ENCODE measurements around the gene CENPL.
"Not testable (repeated sequence)": the region's sequence is repeated elsewhere in the genome, so short reads cannot be mapped to it uniquely, and the experiment has no call there.

CENPL gene

DNA sequence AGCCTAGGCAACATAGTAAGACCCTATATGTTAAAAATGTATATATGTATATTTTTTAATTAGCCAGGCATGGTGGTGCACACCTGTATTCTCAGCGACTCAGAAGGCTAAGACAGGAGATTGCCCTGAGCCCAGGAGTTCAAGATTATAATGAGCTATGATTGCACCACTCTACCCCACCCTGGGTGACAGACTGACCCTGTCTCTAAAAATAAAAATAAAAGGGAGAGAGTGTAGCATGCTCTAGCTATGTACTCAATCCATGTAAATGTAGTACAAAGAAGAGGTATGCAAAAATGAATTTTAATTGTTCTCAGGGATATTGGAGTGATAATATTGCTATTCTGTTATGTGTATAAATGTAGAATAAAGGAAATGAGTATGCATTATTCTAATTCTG is 53.1 kb downstream of the CENPL start:
- H3K27ac ChIP-seq, result no peak overlapping the region

DNA sequence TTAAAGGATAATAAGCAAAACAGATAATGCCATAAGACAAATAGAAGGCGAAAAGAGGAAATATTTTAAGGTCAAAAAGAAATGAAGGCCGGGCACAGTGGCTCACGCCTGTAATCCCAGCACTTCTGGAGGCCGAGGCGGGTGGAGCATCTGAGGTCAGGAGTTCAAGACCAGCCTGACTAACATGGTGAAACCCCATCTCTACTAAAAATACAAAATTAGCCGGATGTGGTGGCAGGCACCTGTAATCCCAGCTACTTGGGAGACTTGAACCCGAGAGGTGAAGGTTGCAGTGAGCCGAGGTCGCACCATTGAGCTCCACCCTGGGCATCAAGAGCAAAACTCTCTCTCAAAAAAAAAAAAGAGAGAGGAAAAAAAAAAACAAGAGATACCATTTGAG is 54.4 kb downstream of the CENPL start:
- not testable (repeated sequence) for H3K27ac ChIP-seq

More for the DNA sequence above, 53.1 kb downstream of the CENPL start:
- no peak for TF ChIP-seq ZFX (IDR thresholded peaks at IDR 0.05)
- TF ChIP-seq, protein P1, sequence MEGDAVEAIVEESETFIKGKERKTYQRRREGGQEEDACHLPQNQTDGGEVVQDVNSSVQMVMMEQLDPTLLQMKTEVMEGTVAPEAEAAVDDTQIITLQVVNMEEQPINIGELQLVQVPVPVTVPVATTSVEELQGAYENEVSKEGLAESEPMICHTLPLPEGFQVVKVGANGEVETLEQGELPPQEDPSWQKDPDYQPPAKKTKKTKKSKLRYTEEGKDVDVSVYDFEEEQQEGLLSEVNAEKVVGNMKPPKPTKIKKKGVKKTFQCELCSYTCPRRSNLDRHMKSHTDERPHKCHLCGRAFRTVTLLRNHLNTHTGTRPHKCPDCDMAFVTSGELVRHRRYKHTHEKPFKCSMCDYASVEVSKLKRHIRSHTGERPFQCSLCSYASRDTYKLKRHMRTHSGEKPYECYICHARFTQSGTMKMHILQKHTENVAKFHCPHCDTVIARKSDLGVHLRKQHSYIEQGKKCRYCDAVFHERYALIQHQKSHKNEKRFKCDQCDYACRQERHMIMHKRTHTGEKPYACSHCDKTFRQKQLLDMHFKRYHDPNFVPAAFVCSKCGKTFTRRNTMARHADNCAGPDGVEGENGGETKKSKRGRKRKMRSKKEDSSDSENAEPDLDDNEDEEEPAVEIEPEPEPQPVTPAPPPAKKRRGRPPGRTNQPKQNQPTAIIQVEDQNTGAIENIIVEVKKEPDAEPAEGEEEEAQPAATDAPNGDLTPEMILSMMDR (conservative IDR thresholded peaks at IDR 0.05), result no peak

DNA sequence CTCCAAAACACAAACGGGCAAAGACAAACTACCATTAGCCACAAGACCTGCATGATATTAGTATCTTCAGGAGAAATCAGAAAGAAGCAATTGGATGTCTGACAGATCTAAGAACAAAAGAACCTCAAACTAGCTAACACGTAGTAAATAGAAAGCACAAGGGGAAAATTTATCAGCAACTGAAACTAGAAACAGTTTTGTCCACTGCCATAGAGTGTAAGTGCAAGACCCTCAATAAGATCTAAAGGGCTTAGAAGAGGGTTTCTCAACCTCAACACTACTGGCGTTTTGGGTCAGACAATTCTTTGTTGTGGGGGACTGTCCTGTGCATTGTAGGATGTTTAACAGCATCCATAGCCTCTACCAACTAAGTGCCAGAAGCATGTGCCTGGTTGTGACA is 55.9 kb downstream of the CENPL start:
- TF ChIP-seq ZFX (IDR thresholded peaks at IDR 0.05), result no peak
- TF ChIP-seq, protein P1 (conservative IDR thresholded peaks at IDR 0.05), result no peak
- no peak overlapping the region for H3K27ac ChIP-seq

DNA sequence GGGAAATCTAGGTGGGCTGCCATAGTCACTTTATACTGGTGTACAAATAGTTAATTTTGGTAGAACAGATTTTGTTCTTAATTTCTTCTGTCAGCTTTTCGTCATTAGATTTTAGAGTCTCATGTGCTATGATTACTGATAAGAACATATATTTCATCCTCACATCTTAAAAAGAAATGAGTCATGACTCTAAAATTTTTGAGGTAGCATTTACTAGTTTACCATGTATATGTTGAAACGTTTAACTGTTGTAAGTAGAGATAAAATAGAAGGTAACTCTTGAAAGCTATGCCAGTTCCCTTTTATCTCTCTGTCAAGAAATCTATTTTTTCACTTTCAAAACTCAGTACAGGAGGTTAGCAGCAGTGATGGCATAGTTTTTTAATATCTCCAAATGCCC is 56.5 kb downstream of the CENPL start:
- TF ChIP-seq, protein P1 (conservative IDR thresholded peaks at IDR 0.05), result no peak
- TF ChIP-seq ZFX (IDR thresholded peaks at IDR 0.05), result no peak
- no peak overlapping the region for H3K27ac ChIP-seq

DNA sequence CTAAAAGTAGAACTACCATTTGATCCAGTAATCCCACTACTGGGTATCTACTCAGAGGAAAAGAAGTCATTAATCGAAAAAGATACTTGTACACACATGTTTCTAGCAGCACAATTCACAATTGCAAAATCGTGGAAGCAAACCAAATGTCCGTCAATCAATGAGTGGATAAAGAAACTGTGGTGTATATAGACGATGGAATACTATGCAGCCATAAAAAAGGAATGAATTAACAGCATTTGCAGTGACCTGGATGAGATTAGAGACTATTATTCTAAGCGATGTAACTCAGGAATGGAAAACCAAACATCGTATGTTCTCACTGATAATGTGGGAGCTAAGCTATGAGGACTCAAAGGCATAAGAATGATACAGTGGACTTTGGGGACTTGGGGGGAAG is 60.4 kb downstream of the CENPL start:
- H3K27ac ChIP-seq, result not testable (repeated sequence)

DNA sequence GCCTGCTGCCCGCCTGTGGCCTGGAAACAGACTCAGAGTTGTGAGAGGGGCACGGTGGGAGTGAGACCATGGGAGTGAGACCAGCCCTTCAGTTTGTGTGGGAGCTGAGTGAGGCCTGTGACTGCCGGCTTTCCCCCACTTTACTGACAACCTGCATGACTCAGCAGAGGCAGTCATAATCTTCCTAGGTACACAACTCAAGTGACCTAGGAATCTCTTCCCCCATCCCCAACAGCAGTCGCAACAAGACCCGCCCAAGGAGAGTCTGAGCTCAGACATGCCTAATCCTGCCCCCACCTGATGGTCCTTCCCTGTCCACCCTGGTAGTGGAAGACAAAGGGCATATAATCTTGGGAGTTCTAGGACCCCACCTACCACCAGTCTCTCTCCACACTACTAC is 65.7 kb downstream of the CENPL start:
- no peak for TF ChIP-seq ZFX (IDR thresholded peaks at IDR 0.05)
- TF ChIP-seq, protein P1 (conservative IDR thresholded peaks at IDR 0.05), result no peak
- H3K27ac ChIP-seq, result no peak overlapping the region

DNA sequence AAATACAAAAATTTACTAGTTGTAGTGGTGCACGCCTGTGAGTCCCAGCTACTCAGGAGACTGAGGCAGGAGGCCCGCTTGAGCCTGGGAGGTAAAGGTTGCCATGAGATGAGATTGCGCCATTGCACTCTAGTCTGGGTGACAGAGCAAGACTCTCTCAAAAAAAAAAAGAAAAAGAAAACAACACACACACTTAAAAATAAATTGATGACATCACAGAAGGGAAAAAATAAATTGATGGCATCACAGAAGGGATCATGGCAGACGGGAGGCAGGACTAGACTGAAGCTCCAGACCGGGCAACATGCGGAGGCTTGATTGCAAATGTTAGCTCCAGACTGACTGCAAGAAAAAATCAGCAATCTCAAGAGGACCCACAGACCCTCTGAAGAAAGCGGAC is 66.6 kb downstream of the CENPL start:
- no peak overlapping the region for H3K27ac ChIP-seq
- TF ChIP-seq, protein P1 (conservative IDR thresholded peaks at IDR 0.05), result no peak
- TF ChIP-seq ZFX (IDR thresholded peaks at IDR 0.05), result no peak

DNA sequence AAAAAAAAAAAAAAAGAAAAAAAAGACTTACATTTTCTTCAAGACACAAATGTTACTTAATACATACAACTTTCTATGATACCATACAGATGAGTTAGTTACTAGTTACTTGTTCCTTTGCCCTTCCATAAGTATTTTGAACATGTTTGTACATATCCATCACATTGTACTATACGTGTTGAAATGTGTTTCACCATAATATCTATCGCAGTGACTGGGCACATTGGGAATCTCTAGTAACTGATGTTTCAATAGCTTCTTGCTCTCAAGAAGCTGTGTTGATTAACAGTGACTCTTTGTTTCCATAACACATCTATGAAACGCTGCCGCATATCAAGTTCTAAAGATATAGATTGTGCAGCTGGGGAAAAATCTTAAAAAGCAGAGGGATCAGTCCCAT is 67.0 kb downstream of the CENPL start:
- H3K27ac ChIP-seq, result no peak overlapping the region
- no peak for TF ChIP-seq ZFX (IDR thresholded peaks at IDR 0.05)
- TF ChIP-seq, protein P1 (conservative IDR thresholded peaks at IDR 0.05), result no peak

DNA sequence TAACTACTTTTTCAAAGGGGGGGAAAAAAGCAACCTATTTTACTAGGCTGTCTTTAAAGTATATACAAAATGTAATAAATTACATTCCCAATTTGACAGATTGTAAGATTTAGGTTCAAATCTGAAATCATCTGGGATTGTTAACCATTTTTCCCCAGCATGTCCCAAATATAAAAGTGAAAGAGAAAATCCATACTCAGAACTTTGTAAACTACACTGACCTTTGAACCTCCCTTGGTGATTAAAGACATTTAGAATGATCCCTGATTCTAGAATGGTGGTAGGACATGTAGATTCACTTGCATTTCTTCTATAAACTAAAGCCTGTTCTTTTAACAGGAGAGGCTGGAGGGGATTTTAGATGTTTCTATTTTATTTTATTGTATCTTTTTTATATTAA is 70.9 kb downstream of the CENPL start:
- no peak overlapping the region for H3K27ac ChIP-seq
- TF ChIP-seq, protein P1 (conservative IDR thresholded peaks at IDR 0.05), result no peak

All from C4-2B (cell line).